OCI-M1 (cell line): Measurements from ENCODE around the gene KPNB1.

Source experiments
- DNase-seq: peaks from one replicate; lab custom pipeline; 2025; lab: John Stamatoyannopoulos, UW

KPNB1 gene

GRCh38 chr17:47711366-47712099 is 61.8 kb downstream of the KPNB1 start:
- DNase-seq: no peak

GRCh38 chr17:47712330-47713023 is 62.8 kb downstream of the KPNB1 start:
- DNase-seq: peak; percentile 24

- peak; percentile 24 for DNase-seq
These were observed 64.4 kb downstream of the KPNB1 start for GRCh38 chr17:47713980-47714700.

GRCh38 chr17:47714773-47715396 is 65.2 kb downstream of the KPNB1 start:
- no peak for DNase-seq

- no peak for DNase-seq
These were observed 66.1 kb downstream of the KPNB1 start for GRCh38 chr17:47715669-47716325.

GRCh38 chr17:47716375-47716774 is 66.7 kb downstream of the KPNB1 start:
- DNase-seq: no peak

GRCh38 chr17:47717261-47717697 is 67.6 kb downstream of the KPNB1 start:
- DNase-seq: peak; percentile 51

- peak; percentile 24 for DNase-seq
These were observed 68.4 kb downstream of the KPNB1 start for GRCh38 chr17:47717979-47718621.

GRCh38 chr17:47718634-47719405 is 69.1 kb downstream of the KPNB1 start:
- no peak for DNase-seq

GRCh38 chr17:47719411-47720152 is 69.9 kb downstream of the KPNB1 start:
- peak; percentile 78 for DNase-seq

GRCh38 chr17:47720196-47720595 is 70.5 kb downstream of the KPNB1 start:
- DNase-seq: no peak

GRCh38 chr17:47720754-47721533 is 71.2 kb downstream of the KPNB1 start:
- peak; percentile 65 for DNase-seq

- no peak for DNase-seq
These were observed 72.0 kb downstream of the KPNB1 start for GRCh38 chr17:47721725-47722124.

- no peak for DNase-seq
These were observed 75.0 kb downstream of the KPNB1 start for GRCh38 chr17:47724705-47725104.

- DNase-seq: no peak
These were observed 75.9 kb downstream of the KPNB1 start for GRCh38 chr17:47725446-47726111.

- no peak for DNase-seq
These were observed 77.3 kb downstream of the KPNB1 start for GRCh38 chr17:47726796-47727703.

GRCh38 chr17:47727704-47728036 is 78.0 kb downstream of the KPNB1 start:
- DNase-seq: no peak
